ENCODE results near the gene NBAS. TPM values are rescaled to one million over a fixed set of nuclear protein-coding genes. Genes with fewer than 3 reads are reported as not detected.
A peak's percentile ranks its signal among the peaks of the same experiment; 100 is the strongest.

The NBAS gene
- total and polyA plus RNA-seq, 9 of the 15 experiments (the other 6 are each of a cell fraction or from before 2014, with no cell fraction given), result 15.3 to 94.4 (median 69.9) TPM

- TF ChIP-seq ZHX1 (conservative IDR thresholded peaks at IDR 0.05; ENCODE audit: low read length) (no peak), CREB3L1 (IDR thresholded peaks at IDR 0.05; ENCODE audit: borderline replicate concordance, low read depth) (no peak), ZNF175 (CRISPR knock-in tag; IDR thresholded peaks at IDR 0.05; ENCODE audit: low read depth) (peak; percentile 55; the same call in 1 of the 2 replicates), U2AF1 (optimal IDR thresholded peaks at IDR 0.05; ENCODE audit: low read depth, low read length) (no peak), NR2C1 (IDR thresholded peaks at IDR 0.05) (no peak), NR2C1 (tag; IDR thresholded peaks at IDR 0.05) (peak; percentile 15; the same call in 1 of the 2 replicates), SMAD4 (CRISPR knock-in tag; conservative IDR thresholded peaks at IDR 0.05) (peak; percentile 66; the same call in 1 of the 2 replicates), GTF2E2 (tag; IDR thresholded peaks at IDR 0.05) (peak; percentile 34; the same call in 1 of the 2 replicates), RCOR1 (IDR thresholded peaks at IDR 0.05; ENCODE audit: borderline replicate concordance in 1 of 2, low read depth in 2 of 2, low read length in 2 of 2) (peak in 1 of 2 experiments; percentile 86; a peak in 2 of 4 replicates), PCBP2 (IDR thresholded peaks at IDR 0.05; ENCODE audit: low read depth, low read length, poor library complexity, severe bottlenecking) (no peak), BHLHE40 (IDR thresholded peaks at IDR 0.05; ENCODE audit: low read length) (peak; percentile 94), SOX6 (IDR thresholded peaks at IDR 0.05) (peak; percentile 99), PCBP1 (IDR thresholded peaks at IDR 0.05; ENCODE audit: low read depth, low read length, poor library complexity, severe bottlenecking) (no peak), BDP1 (IDR thresholded peaks at IDR 0.05; ENCODE audit: insufficient read depth, insufficient read length) (no peak), ZNF609 (CRISPR knock-in tag; IDR thresholded peaks at IDR 0.05; ENCODE audit: borderline replicate concordance) (no peak), MYC (IDR thresholded peaks at IDR 0.05; ENCODE audit: low read depth, low read length) (peak; percentile 77), MYC (CRISPR knock-in tag; IDR thresholded peaks at IDR 0.05; ENCODE audit: borderline replicate concordance, low read depth) (no peak; the same call in 1 of the 2 replicates)
Observed at GRCh38 chr2:15557887-15558311, 3.2 kb downstream of the NBAS start (continued).

All from K562 (cell line).